ENCODE results near the gene CENPP. TPM values are rescaled to one million over a fixed set of nuclear protein-coding genes. Genes with fewer than 3 reads are reported as not detected.

The CENPP gene
- total RNA-seq, 1 experiment from 2014 or later, result 8.3 TPM

GRCh38 chr9:92482805-92483204, 157.1 kb downstream of the CENPP start:
- no peaks in the 10 kb centered on the region for H3K27me3 ChIP-seq (ENCODE audit: low read length)
- H3K79me2 ChIP-seq (ENCODE audit: low read length), result no peaks in the 10 kb centered on the region
- H3K36me3 ChIP-seq (ENCODE audit: low read depth, low read length), result no peaks in the 10 kb centered on the region
- no peak overlapping the region for H2AFZ ChIP-seq (ENCODE audit: low read length)
- H3K9ac ChIP-seq (ENCODE audit: low read length), result no peak overlapping the region
- no peak overlapping the region for H3K27ac ChIP-seq (ENCODE audit: low read length)
- no peak for ATAC-seq
- TF ChIP-seq EZH2phosphoT487 (IDR thresholded peaks at IDR 0.05; ENCODE audit: borderline replicate concordance, low read length), result no peak
- peaks cover 25% of the 10 kb centered on the region for H3K4me1 ChIP-seq (ENCODE audit: insufficient read depth, low read length)
- DNase-seq, result no peak
- H3K9me3 ChIP-seq (ENCODE audit: low read length), result no peaks in the 10 kb centered on the region
- no peaks in the 10 kb centered on the region for H3K9me2 ChIP-seq (replicated peaks; ENCODE audit: low read length)
- ChIA-PET POLR2A (ENCODE audit: unreplicated experiment) (no interaction called here), CTCF (no interaction called here)
- H3F3A ChIP-seq (ENCODE audit: low read length, unreplicated experiment), result no peaks in the 10 kb centered on the region
- H3K4me3 ChIP-seq (ENCODE audit: low read length), result no peak overlapping the region
- no peaks in the 10 kb centered on the region for H4K20me1 ChIP-seq (ENCODE audit: low read length)
- H3K4me2 ChIP-seq (ENCODE audit: low read length), result no peak overlapping the region
- intact Hi-C loops (cut with micrococcal nuclease), result no loop called here
- BruUV-seq (replicated peaks), result no TSS peak

GRCh38 chr9:92483627-92484545, 158.1 kb downstream of the CENPP start:
- ChIA-PET CTCF (no interaction called here), POLR2A (ENCODE audit: unreplicated experiment) (no interaction called here)
- Histone ChIP-seq H3K4me1 (ENCODE audit: insufficient read depth, low read length) (peaks cover 25% of the 10 kb centered on the region), H2AFZ (ENCODE audit: low read length) (no peak overlapping the region), H4K20me1 (ENCODE audit: low read length) (no peaks in the 10 kb centered on the region), H3K27me3 (ENCODE audit: low read length) (no peaks in the 10 kb centered on the region), H3K27ac (ENCODE audit: low read length) (no peak overlapping the region), H3K79me2 (ENCODE audit: low read length) (no peaks in the 10 kb centered on the region), H3K4me3 (ENCODE audit: low read length) (no peak overlapping the region), H3K36me3 (ENCODE audit: low read depth, low read length) (no peaks in the 10 kb centered on the region), H3F3A (ENCODE audit: low read length, unreplicated experiment) (no peaks in the 10 kb centered on the region), H3K9ac (ENCODE audit: low read length) (no peak overlapping the region), H3K4me2 (ENCODE audit: low read length) (0 out of 2 replicates have a peak overlapping the region, but pooled peaks have one; percentile 6), H3K9me2 (replicated peaks; ENCODE audit: low read length) (no peaks in the 10 kb centered on the region), H3K9me3 (ENCODE audit: low read length) (no peaks in the 10 kb centered on the region)
- no TSS peak for BruUV-seq (replicated peaks)
- intact Hi-C loops (cut with micrococcal nuclease), result no loop called here
- DNase-seq, result peak; percentile 38
- ATAC-seq, result peak; percentile 19; the same call in 1 of the 2 replicates
- TF ChIP-seq EZH2phosphoT487 (IDR thresholded peaks at IDR 0.05; ENCODE audit: borderline replicate concordance, low read length) (no peak), EZH2 (IDR thresholded peaks at IDR 0.05; ENCODE audit: low read length, unreplicated experiment) (no peak), CTCF (conservative IDR thresholded peaks at IDR 0.05; ENCODE audit: low read depth, low read length) (no peak)

GRCh38 chr9:92484563-92484962, 158.8 kb downstream of the CENPP start:
- POLR2A ChIA-PET (ENCODE audit: unreplicated experiment), result no interaction called here
- BruUV-seq (replicated peaks), result no TSS peak
- Histone ChIP-seq H3K27ac (ENCODE audit: low read length) (no peak overlapping the region), H3K9me2 (replicated peaks; ENCODE audit: low read length) (no peaks in the 10 kb centered on the region), H3K4me2 (ENCODE audit: low read length) (no peak overlapping the region), H3K4me1 (ENCODE audit: insufficient read depth, low read length) (peaks cover 25% of the 10 kb centered on the region), H3K79me2 (ENCODE audit: low read length) (no peaks in the 10 kb centered on the region), H3K27me3 (ENCODE audit: low read length) (no peaks in the 10 kb centered on the region), H4K20me1 (ENCODE audit: low read length) (no peaks in the 10 kb centered on the region), H3F3A (ENCODE audit: low read length, unreplicated experiment) (no peaks in the 10 kb centered on the region), H2AFZ (ENCODE audit: low read length) (no peak overlapping the region), H3K36me3 (ENCODE audit: low read depth, low read length) (no peaks in the 10 kb centered on the region), H3K9me3 (ENCODE audit: low read length) (no peaks in the 10 kb centered on the region), H3K4me3 (ENCODE audit: low read length) (no peak overlapping the region), H3K9ac (ENCODE audit: low read length) (no peak overlapping the region)
- intact Hi-C loops (cut with micrococcal nuclease), result no loop called here
- CTCF ChIA-PET, result no interaction called here
- ATAC-seq (no peak), DNase-seq (no peak)
- no peak for TF ChIP-seq EZH2 (IDR thresholded peaks at IDR 0.05; ENCODE audit: low read length, unreplicated experiment)

Measured in PC-3 (cell line).